ENCODE measurements around the gene TAF15. TPM values are rescaled to one million over a fixed set of nuclear protein-coding genes. Genes with fewer than 3 reads are reported as not detected.

TAF15 gene
- polyA plus RNA-seq, 1 donor from 2014 or later: 45.8 TPM

- no peaks in the 10 kb centered on the region for H3K36me3 ChIP-seq (ENCODE audit: insufficient read depth, low read length)
- no peaks in the 10 kb centered on the region for H3F3A ChIP-seq (ENCODE audit: insufficient read depth, low read length, poor library complexity, severe bottlenecking)
- no peak for TF ChIP-seq SMC3 (conservative IDR thresholded peaks at IDR 0.05; ENCODE audit: poor library complexity)
- no peak for TF ChIP-seq EP300 (conservative IDR thresholded peaks at IDR 0.05; ENCODE audit: poor library complexity, severe bottlenecking)
- H3K9me3 ChIP-seq (ENCODE audit: low read length): no peaks in the 10 kb centered on the region
- no peaks in the 10 kb centered on the region for H3K79me2 ChIP-seq (replicated peaks; ENCODE audit: insufficient read depth, low read length)
- no peak overlapping the region for H2AFZ ChIP-seq (ENCODE audit: low read depth, low read length)
- H3K27ac ChIP-seq (ENCODE audit: low read length): no peak overlapping the region
- no peak overlapping the region for H3K4me3 ChIP-seq (ENCODE audit: low read length)
- no peaks in the 10 kb centered on the region for H4K20me1 ChIP-seq (ENCODE audit: insufficient read depth)
- no peaks in the 10 kb centered on the region for H3K9me2 ChIP-seq (ENCODE audit: insufficient read depth, low read length)
- peaks cover 57% of the 10 kb centered on the region for H3K27me3 ChIP-seq (ENCODE audit: insufficient read depth, low read depth, low read length)
- no peak overlapping the region for H3K4me2 ChIP-seq (ENCODE audit: low read length)
- H3K9ac ChIP-seq (ENCODE audit: low read length): no peak overlapping the region
Observed at GRCh38 chr17:35797370-35797769, 11.9 kb upstream of the TAF15 start.

DNA sequence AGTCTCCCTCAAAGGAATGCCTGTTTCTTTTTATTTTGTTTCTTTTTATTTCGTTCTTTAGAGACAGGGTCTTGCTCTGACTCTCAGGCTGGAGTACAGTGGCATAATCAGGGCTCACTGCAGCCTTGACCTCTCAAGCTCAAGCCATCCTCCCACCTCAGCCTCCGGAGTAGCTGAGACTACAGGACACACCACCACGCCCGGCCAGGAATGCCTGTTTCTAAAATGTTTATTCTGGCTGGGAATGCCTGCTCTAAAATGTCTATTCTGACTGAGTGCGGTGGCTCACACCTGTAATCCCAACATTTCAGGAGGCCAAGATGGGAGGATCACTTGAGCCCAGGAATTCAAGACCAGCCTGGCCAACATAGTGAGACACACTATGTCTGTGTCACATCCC, 11.4 kb upstream of the TAF15 start:
- H3K9me3 ChIP-seq (ENCODE audit: low read length): no peaks in the 10 kb centered on the region
- H4K20me1 ChIP-seq (ENCODE audit: insufficient read depth): no peaks in the 10 kb centered on the region
- no peaks in the 10 kb centered on the region for H3K79me2 ChIP-seq (replicated peaks; ENCODE audit: insufficient read depth, low read length)
- no peak overlapping the region for H3K4me2 ChIP-seq (ENCODE audit: low read length)
- peaks cover 56% of the 10 kb centered on the region for H3K27me3 ChIP-seq (ENCODE audit: insufficient read depth, low read depth, low read length)
- TF ChIP-seq MXI1 (conservative IDR thresholded peaks at IDR 0.05; ENCODE audit: poor library complexity, severe bottlenecking): no peak
- H3K9ac ChIP-seq (ENCODE audit: low read length): no peak overlapping the region
- H3K27ac ChIP-seq (ENCODE audit: low read length): no peak overlapping the region
- no peaks in the 10 kb centered on the region for H3K36me3 ChIP-seq (ENCODE audit: insufficient read depth, low read length)
- H3K9me2 ChIP-seq (ENCODE audit: insufficient read depth, low read length): no peaks in the 10 kb centered on the region
- no peaks in the 10 kb centered on the region for H3F3A ChIP-seq (ENCODE audit: insufficient read depth, low read length, poor library complexity, severe bottlenecking)
- no peak overlapping the region for H3K4me3 ChIP-seq (ENCODE audit: low read length)
- H2AFZ ChIP-seq (ENCODE audit: low read depth, low read length): no peak overlapping the region

DNA sequence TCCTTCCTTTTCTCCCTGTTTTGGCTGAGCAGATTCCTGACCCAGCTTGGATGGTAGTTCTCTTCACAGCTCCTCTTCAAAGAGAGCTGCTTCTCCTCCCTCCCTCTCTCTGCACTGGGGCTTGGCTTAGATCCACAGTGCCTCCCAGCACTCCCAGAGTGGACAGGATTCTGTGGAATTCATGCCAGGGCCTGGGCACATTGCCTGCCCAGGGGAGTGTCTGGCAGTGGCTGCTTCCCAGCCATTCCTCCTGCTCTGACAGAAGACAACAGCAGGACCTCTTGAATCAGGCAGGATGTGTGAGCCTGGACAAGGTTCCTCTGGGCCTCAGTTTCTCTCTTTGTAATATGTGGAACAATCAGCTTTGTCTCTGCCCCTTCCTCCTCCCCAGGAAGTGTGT, 9.3 kb upstream of the TAF15 start:
- Histone ChIP-seq H2AFZ (ENCODE audit: low read depth, low read length) (no peak overlapping the region), H3K36me3 (ENCODE audit: insufficient read depth, low read length) (no peaks in the 10 kb centered on the region), H3K4me3 (ENCODE audit: low read length) (no peak overlapping the region), H3K4me2 (ENCODE audit: low read length) (no peak overlapping the region), H3K9ac (ENCODE audit: low read length) (no peak overlapping the region), H4K20me1 (ENCODE audit: insufficient read depth) (no peaks in the 10 kb centered on the region), H3K9me3 (ENCODE audit: low read length) (no peaks in the 10 kb centered on the region), H3F3A (ENCODE audit: insufficient read depth, low read length, poor library complexity, severe bottlenecking) (no peaks in the 10 kb centered on the region), H3K27me3 (ENCODE audit: insufficient read depth, low read depth, low read length) (peaks cover 36% of the 10 kb centered on the region), H3K79me2 (replicated peaks; ENCODE audit: insufficient read depth, low read length) (no peaks in the 10 kb centered on the region), H3K27ac (ENCODE audit: low read length) (no peak overlapping the region), H3K9me2 (ENCODE audit: insufficient read depth, low read length) (no peaks in the 10 kb centered on the region)
- no peak for TF ChIP-seq RAD21 (conservative IDR thresholded peaks at IDR 0.05)
- no peak for TF ChIP-seq SMC3 (conservative IDR thresholded peaks at IDR 0.05; ENCODE audit: poor library complexity)
- TF ChIP-seq, protein P1, sequence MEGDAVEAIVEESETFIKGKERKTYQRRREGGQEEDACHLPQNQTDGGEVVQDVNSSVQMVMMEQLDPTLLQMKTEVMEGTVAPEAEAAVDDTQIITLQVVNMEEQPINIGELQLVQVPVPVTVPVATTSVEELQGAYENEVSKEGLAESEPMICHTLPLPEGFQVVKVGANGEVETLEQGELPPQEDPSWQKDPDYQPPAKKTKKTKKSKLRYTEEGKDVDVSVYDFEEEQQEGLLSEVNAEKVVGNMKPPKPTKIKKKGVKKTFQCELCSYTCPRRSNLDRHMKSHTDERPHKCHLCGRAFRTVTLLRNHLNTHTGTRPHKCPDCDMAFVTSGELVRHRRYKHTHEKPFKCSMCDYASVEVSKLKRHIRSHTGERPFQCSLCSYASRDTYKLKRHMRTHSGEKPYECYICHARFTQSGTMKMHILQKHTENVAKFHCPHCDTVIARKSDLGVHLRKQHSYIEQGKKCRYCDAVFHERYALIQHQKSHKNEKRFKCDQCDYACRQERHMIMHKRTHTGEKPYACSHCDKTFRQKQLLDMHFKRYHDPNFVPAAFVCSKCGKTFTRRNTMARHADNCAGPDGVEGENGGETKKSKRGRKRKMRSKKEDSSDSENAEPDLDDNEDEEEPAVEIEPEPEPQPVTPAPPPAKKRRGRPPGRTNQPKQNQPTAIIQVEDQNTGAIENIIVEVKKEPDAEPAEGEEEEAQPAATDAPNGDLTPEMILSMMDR (IDR thresholded peaks at IDR 0.05; ENCODE audit: poor library complexity, severe bottlenecking): no peak
- no peak for TF ChIP-seq POLR2AphosphoS5 (IDR thresholded peaks at IDR 0.05)
- TF ChIP-seq EZH2 (IDR thresholded peaks at IDR 0.05; ENCODE audit: borderline replicate concordance, insufficient read depth, low read length, poor library complexity, severe bottlenecking): no peak
- TF ChIP-seq MXI1 (conservative IDR thresholded peaks at IDR 0.05; ENCODE audit: poor library complexity, severe bottlenecking): no peak
- TF ChIP-seq TAF1 (IDR thresholded peaks at IDR 0.05; ENCODE audit: low read depth): no peak
- no peak for TF ChIP-seq REST (IDR thresholded peaks at IDR 0.05; ENCODE audit: borderline replicate concordance)
- no peak for TF ChIP-seq EP300 (conservative IDR thresholded peaks at IDR 0.05; ENCODE audit: poor library complexity, severe bottlenecking)
